SH-SY5Y (cell line): ENCODE results near the gene SLC25A36.

Experiments used
- GATA2 ChIP-seq: IDR thresholded peaks from 2 replicates; pipeline ENCODE4 v1.6.1; 2011; ENCODE audit warnings: mild to moderate bottlenecking, low read depth, low read length
- GATA3 ChIP-seq: IDR thresholded peaks from 2 replicates; pipeline ENCODE4 v1.6.1; 2011; ENCODE audit warnings: low read depth, mild to moderate bottlenecking, low read length, moderate library complexity

DNA sequence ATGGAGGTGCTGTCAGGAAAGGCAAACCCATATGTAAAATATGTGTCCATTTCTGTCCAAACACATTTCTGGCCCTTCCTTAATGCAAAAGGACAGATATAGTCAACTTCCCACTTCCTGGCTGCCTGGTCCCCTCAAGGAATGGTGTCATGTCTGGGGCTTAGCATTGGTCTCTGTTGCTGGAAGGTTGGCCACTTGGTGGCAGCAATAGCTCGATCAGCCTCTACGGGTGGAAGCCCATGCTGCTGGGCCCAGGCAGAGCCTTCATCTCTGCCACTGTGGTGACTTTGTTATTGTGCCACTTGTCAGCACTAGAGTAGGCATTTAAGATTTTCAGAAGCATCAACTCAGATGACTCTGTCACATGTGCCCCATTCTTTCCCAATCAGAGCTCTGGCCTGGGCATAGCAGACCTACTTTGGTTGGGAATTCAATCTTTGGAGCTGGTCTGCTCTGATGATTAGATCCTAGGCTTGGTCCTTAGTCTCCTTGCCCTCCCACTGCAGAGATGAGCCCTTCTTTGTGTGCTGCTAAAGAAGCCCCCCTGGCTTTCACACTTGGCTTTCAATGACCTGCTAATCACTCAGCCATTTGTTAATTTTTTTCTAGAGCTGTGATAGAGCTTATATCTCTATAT is 58.5 kb downstream of the SLC25A36 start:
- TF ChIP-seq GATA3: no peak
- no peak for TF ChIP-seq GATA2
